K562 (cell line): ENCODE measurements around the gene MCCC1. TPM values are rescaled to one million over a fixed set of nuclear protein-coding genes. Genes with fewer than 3 reads are reported as not detected.

Experiments used
- ATAC-seq: fragments of 200-7000 bp; cut with Tn5 transposase; 3 replicates; pipeline ENCODE4 v1.9.1; 2020; ENCODE audit warnings: moderate library complexity
- BruUV-seq: library from RNA; stranded (reverse); fragments of 400-500 nt; replicated peaks from 2 replicates; lab custom pipeline; 2021; lab: Mats Ljungman, UMichigan
- CTCF ChIA-PET: fragments of 300-600 bp; formaldehyde crosslinking; extraction: SDS; loops from one replicate; lab custom pipeline; 2021; ENCODE audit warnings: low intra/inter-chr PET ratio; lab: Yijun Ruan, JAX
- POLR2A ChIA-PET: fragments of 300-600, 350-650 bp; sonication (Branson Sonifier 250); formaldehyde crosslinking; extraction: SDS; loops from one replicate; lab custom pipeline; 2021; ENCODE audit warnings: antibody characterized with exemption, inconsistent platforms; lab: Yijun Ruan, JAX
- DNase-seq, 4 experiments: peaks; one replicate each; pipeline versions ENCODE4 v3.0.0 to v3.0.0-alpha.2; 2011 to 2018; ENCODE audit warnings: low spot score in 3 of 4, mixed read lengths in 3 of 4; ENCODE audit errors: extremely low read depth in 1 of 4
- FAIRE-seq: peaks from 2 replicates; lab custom pipeline; 2011; peaks lifted over from hg19 to GRCh38; lab: Jason Lieb, UNC
- H2AFZ ChIP-seq: 2 replicates; pipeline ENCODE4 v1.6.0; 2011; ENCODE audit warnings: low read depth, low read length, control low read depth, inconsistent platforms
- H3K27ac ChIP-seq: fragments of 200-600 bp; 3 replicates; pipeline ENCODE4 v1.8.0; 2011; ENCODE audit warnings: low read depth, mild to moderate bottlenecking, control low read depth, inconsistent platforms, low read length, moderate library complexity, mixed read lengths; ENCODE audit errors: extremely low read depth
- H3K27me3 ChIP-seq, 2 experiments: fragments of 300-600 bp in 1 of 2; 2 replicates in 1 of 2; 3 replicates in 1 of 2; pipeline versions ENCODE4 v1.6.0 to v1.8.0; 2011; ENCODE audit warnings: inconsistent platforms in 2 of 2, low read length in 2 of 2, mild to moderate bottlenecking in 1 of 2, mixed read lengths in 1 of 2, moderate library complexity in 1 of 2; ENCODE audit not compliant: control insufficient read depth in 2 of 2, insufficient read depth in 2 of 2
- H3K36me3 ChIP-seq: fragments of 300-600 bp; 3 replicates; pipeline ENCODE4 v1.8.0; 2011; ENCODE audit warnings: mild to moderate bottlenecking, low read length, inconsistent platforms; ENCODE audit not compliant: control insufficient read depth, insufficient read depth
- H3K4me1 ChIP-seq, 2 experiments: fragments of 200-600 bp in 1 of 2; replicated peaks in 1 of 2; 2 replicates in 1 of 2; 3 replicates in 1 of 2; pipeline versions ENCODE4 v1.5.1 to v1.8.0; 2011; ENCODE audit warnings: inconsistent platforms in 2 of 2, low read length in 2 of 2, mild to moderate bottlenecking in 1 of 2, mixed read lengths in 1 of 2, moderate library complexity in 1 of 2; ENCODE audit not compliant: control insufficient read depth in 2 of 2, insufficient read depth in 2 of 2
- H3K4me2 ChIP-seq: 2 replicates; pipeline ENCODE4 v1.6.1; 2011; ENCODE audit warnings: low read length, control low read depth, inconsistent platforms, mixed read lengths; ENCODE audit not compliant: insufficient read depth
- H3K4me3 ChIP-seq: fragments of 200-600 bp; sonication (generic), shearing (Covaris generic); 2 replicates; pipeline ENCODE4 v1.5.1; 2016; ENCODE audit warnings: control low read depth, inconsistent platforms
- H3K79me2 ChIP-seq: fragments of 200-600 bp; 3 replicates; pipeline ENCODE4 v1.8.0; 2011; ENCODE audit warnings: low read length, inconsistent platforms; ENCODE audit not compliant: control insufficient read depth, insufficient read depth
- H3K9ac ChIP-seq, 2 experiments: 2 replicates each; pipeline versions ENCODE4 v1.6.0 to v1.6.1; 2011; ENCODE audit warnings: low read depth in 2 of 2, low read length in 2 of 2, control low read depth in 1 of 2, inconsistent platforms in 1 of 2, mild to moderate bottlenecking in 1 of 2, mixed read lengths in 1 of 2; ENCODE audit not compliant: insufficient read depth in 1 of 2
- H3K9me1 ChIP-seq: one replicate; pipeline ENCODE4 v1.6.0; 2011; ENCODE audit warnings: inconsistent platforms, mild to moderate bottlenecking, low read length, moderate library complexity; ENCODE audit not compliant: control insufficient read depth, insufficient read depth
- H3K9me3 ChIP-seq: replicated peaks from 2 replicates; pipeline ENCODE4 v1.5.1; 2011; ENCODE audit warnings: low read depth, low read length, inconsistent platforms; ENCODE audit not compliant: control insufficient read depth, insufficient read depth
- H4K20me1 ChIP-seq: replicated peaks from 2 replicates; pipeline ENCODE4 v1.6.1; 2011; ENCODE audit warnings: low read length, inconsistent platforms, mixed read lengths; ENCODE audit not compliant: control insufficient read depth, insufficient read depth
- AFF4 ChIP-seq: sonication (generic); formaldehyde crosslinking; IDR thresholded peaks from 2 replicates; pipeline ENCODE4 v1.8.0; 2023; ENCODE audit warnings: mild to moderate bottlenecking, missing genetic modification reagents
- CBX1 ChIP-seq: sonication (generic); IDR thresholded peaks from 2 replicates; pipeline ENCODE4 v1.6.1; 2016; ENCODE audit warnings: antibody characterized with exemption, low read depth, mild to moderate bottlenecking
- WGBS: fragments of 100-300 bp; shearing (Covaris generic); methylation state at CpG from one replicate; pipeline ENCODE4 v1.1.6; 2016; ENCODE audit warnings: low coverage, mixed read lengths; ENCODE audit not compliant: insufficient coverage; ENCODE audit errors: missing lambda C conversion rate; 5-methylcytosine and 5-hydroxymethylcytosine counted together
- in situ Hi-C: fragments of 300-500 bp; cut with MboI; formaldehyde crosslinking; loops from 4 replicates; pipeline ENCODE4 v1.15.0; 2018; ENCODE audit warnings: inconsistent platforms, mixed read lengths
- intact Hi-C: fragments of 100-400 bp; cut with micrococcal nuclease; formaldehyde crosslinking; loops from 2 replicates; pipeline ENCODE4 v1.14.2; 2022
- polyA plus RNA-seq, 8 experiments: library from polyadenylated mRNA; depleted of rRNA in 4 of 8; stranded (reverse) in 5 of 8; unstranded in 3 of 8; fragments of >200 nt; fragmentation: Nextera tagmentation in 2 of 8; fragmentation: Illumina TruSeq in 1 of 8; extraction: Ambion mirVana in 2 of 8; extraction: Trizol in 1 of 8; gene quantifications; 2 replicates each; pipeline versions ENCODE4 v1.2.1 to v1.2.3, GENCODE V29; 2011 to 2014; ENCODE audit warnings: inconsistent platforms in 1 of 8, missing spikeins in 1 of 8
- total RNA-seq, 7 experiments: library from RNA; depleted of rRNA in 6 of 7; stranded (reverse); fragments of >200 nt in 6 of 7; fragmentation: Illumina TruSeq in 2 of 7; extraction: Trizol in 2 of 7; gene quantifications; 2 replicates each; pipeline versions ENCODE4 v1.2.1 to v1.2.3, GENCODE V29; 2011 to 2021; ENCODE audit warnings: low replicate concordance in 1 of 7

MCCC1 gene
- total and polyA plus RNA-seq, 9 of the 15 experiments (the other 6 are each of a cell fraction or from before 2014, with no cell fraction given) = 13.7 to 26.9 (median 23.0) TPM

DNA sequence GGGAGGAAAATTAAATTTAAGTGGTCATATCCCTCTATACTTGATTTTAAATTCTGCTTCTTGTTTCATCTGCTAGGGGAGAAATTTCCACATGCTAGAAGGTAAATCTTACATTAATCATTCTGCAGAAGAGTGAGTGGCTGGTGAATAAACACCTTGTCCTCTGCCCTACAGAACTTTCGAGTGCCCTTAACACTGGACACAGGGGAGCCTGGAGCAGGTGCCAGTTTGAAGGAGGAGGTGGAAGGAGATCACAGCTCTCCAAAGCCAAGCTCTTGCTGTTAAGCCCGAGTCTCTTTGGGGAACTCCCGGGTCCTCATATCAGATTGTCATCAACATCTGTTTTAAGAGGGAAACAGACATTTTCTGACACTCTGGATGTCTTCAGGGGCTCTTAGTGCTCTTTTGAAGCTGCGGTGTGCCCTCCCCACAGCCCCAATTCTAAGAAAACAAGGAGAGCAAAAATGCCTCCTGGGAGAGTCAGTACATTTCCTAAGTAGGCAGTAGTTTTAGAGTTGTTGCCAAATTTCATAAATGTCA is 32.0 kb upstream of the MCCC1 start:
- no TSS peak for BruUV-seq
- Histone ChIP-seq H2AFZ (no peak overlapping the region), H3K4me2 (no peak overlapping the region), H3K4me1 (no peaks in the 10 kb centered on the region), H3K36me3 (no peaks in the 10 kb centered on the region), H3K9me1 (no peaks in the 10 kb centered on the region), H4K20me1 (no peaks in the 10 kb centered on the region), H3K4me3 (no peak overlapping the region), H3K9ac (no peak overlapping the region), H3K27ac (no peak overlapping the region), H3K9me3 (peaks cover 2% of the 10 kb centered on the region; the same call in 1 of the 2 replicates), H3K27me3 (peaks cover 20 to 29% of the 10 kb centered on the region in 2 experiments), H3K79me2 (no peaks in the 10 kb centered on the region)
- ChIA-PET POLR2A (no interaction called here), CTCF (no interaction called here)
- 4% methylated on average over 4 of the region's 4 CpGs for WGBS
- in situ Hi-C loops (loop anchor here (25.0 kb wide), 1 partner anchor 631 kb away; no protein-coding TSS in a partner anchor), intact Hi-C loops (no loop called here)
- no peak for ATAC-seq
- TF ChIP-seq CBX1 (no peak), AFF4 (CRISPR knock-in tag) (no peak)
- DNase-seq = no peak
- FAIRE-seq = no peak
